Stimulated activated CD4-positive, alpha-beta T cell treated with anti-CD3 and anti-CD28 coated beads, TNF-alpha, amount 100 ng/mL, for 24 hours (primary cell): ENCODE results near the gene DCAF17.
"Not testable (repeated sequence)": the region's sequence is repeated elsewhere in the genome, so short reads cannot be mapped to it uniquely, and the experiment has no call there.

Experiments used
- DNase-seq, 3 experiments: peaks; one replicate each; pipeline ENCODE4 v3.0.0-alpha.2; 2020; ENCODE audit warnings: low read depth in 3 of 3

DCAF17 gene

DNA sequence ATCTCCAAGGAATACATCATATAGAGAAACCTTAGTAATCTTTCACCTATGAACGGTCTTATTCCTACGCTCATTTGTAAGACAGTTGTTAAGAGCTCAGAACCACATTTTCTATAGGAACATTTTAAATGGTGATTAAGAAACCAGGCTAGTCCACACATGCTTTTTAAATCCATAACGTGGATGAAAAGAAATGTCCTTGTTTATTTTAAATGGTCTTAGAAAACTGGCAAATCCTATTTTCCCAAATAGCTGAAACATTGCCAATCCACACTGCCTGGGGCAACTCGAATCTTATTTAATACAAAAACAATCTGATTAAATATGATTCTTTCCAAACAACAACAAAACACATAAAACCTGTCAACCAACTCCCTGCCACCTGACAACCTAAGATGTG lies 23.9 kb upstream of the DCAF17 start:
- DNase-seq = no peak

DNA sequence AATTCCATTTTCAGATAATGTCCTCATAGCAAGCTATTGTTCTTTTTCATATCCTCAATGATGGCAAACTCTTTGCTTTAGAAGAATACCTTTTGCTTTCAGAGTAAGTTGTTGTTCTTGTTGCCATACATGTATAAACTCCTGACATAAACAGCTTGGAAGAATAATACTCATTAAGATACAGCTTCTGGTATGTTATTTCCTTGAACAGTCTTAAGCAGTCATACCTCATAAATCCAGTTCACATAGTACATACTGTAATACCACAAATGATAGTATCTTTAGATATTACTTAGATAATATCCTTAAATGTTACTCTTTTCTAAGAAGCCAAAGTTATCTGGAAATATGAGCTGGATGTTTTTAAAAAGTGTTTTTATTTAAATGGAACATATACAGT lies 23.4 kb upstream of the DCAF17 start:
- no peak for DNase-seq

DNA sequence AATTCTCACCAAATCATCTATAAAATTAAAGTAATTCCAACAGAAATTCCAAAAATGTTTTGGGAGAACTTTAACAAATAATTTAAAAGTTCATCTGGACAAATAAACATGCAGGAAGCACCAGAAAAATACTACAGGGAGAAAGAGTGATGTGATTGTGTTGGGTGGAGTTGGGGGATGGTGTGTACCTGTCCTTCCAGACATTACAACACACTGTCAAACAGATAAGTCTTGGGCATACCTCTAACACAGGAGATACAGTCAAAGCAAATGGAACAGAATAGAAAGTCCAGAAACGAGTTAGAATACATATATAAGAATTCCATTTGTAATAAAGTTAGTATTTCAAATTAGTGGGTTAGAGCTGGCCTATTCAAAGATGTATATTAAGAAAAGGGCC lies 22.8 kb upstream of the DCAF17 start:
- DNase-seq = no peak

DNA sequence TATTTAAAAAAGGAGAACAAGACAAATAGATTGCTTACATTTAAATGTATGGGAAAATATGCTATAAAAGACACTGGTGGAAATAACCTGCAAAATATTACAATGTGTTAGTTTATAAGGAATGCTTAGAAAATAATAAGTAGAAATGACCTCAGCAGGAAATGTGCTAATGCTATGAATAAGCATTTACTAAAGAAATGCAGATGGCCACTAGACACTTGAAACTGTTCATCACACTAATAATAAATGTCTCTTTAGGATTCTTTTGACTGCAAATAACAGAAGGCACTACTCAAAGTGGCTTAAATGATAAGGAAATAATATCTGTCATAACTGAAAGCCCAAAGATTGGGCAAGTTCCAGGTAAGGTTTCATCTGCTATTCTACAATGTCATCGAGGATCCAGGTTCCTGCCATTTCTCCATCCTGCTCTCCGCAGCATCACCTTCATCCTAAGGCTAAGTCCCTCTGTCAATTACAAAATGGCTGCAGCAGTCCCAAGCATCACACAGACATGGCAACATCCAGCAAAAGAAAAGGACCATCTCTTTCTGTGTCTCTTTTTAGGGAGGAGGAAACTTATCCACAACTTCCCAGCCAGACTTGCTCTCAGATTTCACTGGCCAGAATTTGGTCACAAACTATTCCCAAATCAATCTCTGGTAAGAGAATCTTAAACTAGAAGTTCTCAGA lies 22.1 kb upstream of the DCAF17 start:
- no peak for DNase-seq

DNA sequence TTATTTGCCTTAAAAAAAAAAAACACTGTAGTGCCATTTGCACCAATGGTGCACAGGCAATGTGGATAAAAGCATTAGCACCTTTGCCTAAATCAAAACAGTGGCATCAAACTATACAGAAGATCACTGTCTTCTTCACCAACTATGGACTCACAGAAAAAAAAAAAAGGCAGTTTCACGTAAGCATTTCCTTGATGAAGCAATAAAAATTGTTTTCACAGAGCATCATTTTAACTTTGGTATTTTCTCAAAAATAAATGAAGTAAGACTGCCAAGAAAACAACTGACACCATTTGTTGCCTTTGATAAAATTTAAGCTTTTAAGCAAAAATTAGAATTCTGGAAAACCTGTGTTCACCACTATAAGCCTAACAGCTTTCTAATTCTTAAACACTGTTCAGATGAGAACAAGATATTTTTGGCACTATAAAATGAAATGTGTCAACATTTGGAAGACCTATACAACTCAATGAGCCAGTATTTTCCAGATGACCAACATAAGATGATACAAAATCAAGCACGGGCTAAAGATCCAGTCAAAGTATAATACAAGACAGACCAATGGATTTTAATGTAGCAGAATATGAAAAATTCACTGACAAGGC lies 21.4 kb upstream of the DCAF17 start:
- no peak for DNase-seq

DNA sequence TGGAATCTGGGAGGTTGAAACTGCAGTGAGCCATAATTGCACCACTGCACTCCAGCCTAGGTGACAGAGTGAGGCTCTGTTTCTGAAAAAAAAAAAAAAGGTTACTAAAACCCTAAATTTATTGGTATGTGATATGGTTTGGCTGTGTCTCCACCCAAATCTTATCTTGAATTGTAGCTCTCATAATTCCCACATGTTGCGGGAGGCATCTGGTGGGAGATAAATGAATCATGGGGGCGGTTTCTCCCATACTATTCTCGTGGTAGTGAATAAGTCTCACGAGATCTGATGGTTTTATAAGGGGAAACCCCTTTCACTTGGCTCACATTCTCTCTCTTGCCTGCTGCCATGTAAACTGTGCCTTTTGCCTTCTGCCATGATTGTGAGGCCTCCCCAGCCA lies 19.4 kb upstream of the DCAF17 start:
- not testable (repeated sequence) for DNase-seq

DNA sequence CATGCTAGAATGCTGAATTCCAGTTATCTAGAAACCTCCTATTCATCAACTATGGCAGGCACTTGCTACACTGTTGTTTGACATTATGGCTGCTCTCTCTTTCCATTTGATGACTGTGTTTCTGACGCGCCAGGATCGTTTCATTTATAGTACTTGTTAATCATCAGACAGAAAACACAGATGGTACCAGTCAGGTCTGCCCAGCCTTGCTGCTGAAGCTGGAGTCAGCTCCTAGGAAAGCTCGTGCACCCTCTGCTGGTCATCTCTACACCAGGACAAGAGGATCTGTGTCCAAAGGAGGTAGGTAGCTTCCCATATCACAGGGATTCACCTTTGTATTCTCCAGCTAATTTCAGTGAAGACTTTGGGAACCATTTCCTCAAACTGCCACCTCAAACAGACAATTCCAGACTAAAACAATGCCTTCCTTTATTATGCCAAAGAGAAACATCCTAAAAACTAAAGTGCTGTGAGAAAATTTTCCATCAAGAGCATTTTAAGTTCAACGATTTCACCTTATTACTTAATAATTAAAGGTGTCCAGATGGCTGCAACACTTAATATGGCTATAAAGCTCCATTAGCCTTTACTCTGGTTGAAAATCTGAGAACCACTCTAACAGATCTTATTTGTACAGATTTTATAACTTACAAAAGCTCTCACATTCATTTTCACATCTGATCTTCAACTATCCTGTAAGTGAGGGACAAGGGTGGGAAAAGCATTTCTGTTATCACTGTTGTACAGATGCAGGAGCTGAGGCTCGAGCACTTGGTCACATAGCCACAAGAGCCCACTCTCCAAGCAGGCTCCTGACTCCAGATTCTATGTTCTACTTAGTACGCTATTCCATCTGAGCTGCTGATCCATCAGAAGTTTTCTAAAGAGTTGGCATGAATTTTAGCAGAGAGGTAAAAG lies 17.8 kb upstream of the DCAF17 start:
- DNase-seq = peak; percentile 68 to 85 (median 79)

DNA sequence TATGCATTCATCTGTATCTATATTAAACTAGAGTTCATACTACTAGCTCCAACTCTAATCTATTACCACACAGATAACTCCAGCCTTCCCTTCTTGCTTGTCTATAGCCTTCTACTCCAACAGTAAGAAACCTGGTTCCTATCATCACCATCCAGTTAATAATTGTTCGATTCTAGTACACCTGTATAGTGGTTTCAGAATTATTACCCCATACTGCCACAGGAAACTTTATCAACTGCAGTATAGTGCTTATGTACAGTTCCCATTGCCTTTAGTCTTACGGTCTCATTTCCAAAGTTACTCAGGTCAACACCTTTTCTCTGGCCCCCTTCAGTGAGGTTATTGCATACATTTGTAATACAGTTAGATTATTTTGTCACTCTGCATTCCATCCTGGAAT lies 14.7 kb upstream of the DCAF17 start:
- no peak for DNase-seq

DNA sequence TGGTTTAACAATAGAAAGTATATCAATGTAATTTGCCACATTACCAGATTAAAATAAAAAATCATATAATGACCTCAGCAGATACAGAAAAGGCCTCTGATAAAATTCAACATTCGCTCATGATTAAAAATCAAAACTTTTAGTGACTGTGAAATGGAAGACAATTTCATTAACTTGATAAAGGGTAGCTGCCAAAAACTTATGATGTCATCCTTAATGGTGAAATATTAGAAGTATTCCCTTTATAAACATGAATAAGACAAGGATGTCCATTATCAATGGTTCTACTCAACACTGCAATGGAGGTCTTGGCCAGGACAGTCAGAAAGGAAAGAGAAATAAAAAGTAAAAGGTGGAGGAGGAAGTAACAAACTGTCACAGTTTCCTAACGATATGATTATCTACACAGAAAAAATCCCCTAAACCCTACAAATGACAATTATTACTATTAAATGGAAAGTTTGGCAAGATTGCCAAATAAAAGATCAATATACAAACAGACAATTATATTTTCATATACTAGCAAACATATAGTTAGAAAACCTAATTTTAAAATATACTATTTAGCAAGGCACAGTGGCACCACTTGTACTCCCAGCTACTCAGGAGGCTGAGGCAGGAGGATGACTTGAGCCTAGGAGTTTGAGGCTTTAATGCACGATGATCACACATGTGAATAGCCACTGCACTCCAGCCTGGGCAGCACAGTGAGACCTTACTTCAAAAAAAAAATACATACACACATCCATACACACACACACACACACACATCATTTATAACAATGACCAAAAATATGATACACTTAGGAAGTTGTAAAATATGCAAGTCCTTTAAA lies 13.1 kb upstream of the DCAF17 start:
- DNase-seq = no peak

DNA sequence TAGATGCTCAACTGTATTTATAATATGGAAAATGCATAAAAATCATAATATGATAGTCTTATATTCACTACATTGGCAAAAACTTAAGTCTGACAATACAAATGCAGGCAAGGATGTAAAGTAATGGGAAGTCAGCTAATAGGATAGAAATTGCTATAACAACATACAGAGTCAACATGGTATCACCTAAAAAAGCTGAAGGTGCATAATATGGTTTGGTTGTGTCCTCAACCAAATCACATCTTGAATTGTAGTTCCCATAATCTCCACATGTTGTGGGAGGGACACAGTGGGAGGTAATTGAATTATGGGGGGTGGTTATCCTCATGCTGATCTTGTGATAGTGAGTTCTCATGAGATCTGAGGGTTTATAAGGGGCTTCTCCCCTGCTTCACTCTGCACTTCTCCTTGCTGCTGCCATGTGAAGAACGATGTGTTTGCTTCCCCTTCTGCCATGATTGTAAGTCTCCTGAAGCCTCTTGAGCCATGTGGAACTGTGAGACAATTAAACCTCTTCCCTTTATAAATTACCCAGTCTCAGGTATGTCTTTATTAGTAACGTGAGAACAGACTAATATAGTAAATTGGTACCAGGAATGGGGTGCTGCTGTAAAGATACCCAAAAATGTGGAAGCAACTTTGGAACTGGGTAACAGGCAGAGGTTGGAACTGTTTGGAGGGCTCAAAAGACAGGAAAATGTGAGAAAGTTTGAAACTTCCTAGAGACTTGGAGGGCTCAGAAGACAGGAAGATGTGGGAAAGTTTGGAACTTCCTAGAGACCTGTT lies 11.1 kb upstream of the DCAF17 start:
- DNase-seq = not testable (repeated sequence)

DNA sequence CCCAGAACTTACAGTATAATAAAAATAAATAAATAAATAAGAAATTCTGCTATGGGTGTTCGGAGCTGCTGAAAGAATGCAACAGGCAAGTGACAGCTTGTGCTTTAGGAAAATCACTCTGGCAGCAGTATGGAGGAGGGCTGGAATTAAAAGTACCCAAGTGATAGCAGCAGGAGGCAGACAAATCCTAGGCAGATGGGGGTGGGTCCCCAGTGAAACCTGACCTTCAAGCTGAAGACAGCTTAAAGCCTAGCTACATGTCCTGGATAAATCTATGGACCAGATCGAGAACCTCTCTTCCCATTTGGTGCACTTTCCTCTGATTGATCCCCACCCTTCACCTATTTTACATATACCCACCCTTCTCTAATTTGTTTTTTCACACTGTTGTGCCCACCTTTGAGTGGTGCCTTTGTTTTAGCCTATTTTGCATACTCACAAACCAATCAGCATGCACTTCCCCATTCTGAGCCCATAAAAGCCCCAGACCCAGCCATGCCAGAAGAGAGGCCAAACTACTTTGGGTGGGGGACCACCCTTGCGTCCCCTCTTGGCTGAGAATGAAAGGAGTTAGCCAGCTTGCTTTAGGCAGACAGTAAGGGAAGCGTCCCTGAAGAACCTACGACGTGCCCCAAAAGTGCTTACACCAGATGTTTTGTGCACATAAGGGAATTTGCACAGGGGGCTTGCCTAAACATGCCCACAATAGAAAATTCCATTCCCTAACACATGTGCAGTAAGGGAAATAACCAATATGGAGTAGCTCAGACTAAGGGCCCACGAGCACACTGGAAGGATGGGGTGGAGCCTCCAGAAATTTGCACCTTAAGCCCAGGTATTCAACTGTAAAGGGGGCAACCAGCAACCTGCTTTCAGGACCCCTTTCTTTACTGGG lies 3.3 kb upstream of the DCAF17 start:
- DNase-seq = no peak

DNA sequence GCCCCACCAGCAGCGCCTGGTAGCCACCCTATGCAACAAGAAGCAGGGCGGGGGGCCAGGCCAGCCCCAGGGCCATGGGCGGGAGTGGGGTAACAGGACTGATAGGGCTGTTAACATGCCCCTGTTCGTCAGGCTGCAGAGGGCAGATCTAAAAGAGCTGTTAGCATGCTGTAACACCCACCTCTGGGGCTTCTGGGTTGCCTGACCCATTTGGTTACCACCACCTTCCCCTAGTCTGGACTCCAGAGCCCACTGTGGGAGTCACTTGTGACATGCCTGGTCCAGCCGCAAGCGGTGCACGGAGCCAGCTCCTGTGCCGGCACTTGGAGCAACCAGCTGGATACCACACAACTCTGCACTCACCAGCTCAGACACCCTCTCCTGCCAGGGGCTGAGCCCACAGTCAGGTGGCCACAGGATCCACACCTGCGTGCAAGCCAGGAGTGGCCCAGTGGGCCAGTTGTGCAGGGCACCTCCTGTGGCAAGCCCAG lies 2.3 kb upstream of the DCAF17 start:
- DNase-seq = no peak

DNA sequence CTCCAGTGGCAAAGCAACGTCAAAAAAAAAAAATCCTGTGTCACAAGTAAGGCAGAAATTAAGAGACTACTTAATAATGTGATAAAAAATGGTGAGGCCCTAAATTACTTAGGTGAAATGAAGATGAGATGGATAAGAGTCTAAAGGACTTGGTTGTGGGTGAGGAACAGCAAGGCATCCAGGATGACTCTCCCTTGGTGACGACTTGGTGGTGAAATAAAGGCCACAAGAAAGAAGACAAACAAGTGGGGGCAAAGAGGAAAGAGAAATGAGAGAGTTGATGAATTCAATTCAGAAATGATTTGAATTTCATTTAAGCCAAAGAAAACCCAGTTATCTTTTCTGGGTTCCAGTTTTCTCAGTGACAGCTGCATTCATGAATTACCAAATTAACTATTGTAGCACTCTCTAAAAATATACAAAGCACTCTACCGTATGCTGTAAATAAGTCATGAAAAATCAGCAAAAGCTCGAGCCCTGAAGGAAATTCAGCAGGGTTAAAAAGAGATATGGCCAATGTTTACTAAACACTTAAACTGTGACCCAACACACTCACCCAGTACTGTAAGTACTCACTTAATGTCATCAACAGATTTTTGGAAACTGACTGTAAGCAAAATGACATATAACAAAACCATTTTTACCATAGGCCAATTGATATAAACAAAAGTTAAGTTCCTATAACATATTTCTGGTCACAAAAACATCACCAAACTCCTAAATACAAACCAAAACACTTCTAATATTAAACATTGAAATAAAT lies 1.6 kb upstream of the DCAF17 start:
- no peak for DNase-seq

DNA sequence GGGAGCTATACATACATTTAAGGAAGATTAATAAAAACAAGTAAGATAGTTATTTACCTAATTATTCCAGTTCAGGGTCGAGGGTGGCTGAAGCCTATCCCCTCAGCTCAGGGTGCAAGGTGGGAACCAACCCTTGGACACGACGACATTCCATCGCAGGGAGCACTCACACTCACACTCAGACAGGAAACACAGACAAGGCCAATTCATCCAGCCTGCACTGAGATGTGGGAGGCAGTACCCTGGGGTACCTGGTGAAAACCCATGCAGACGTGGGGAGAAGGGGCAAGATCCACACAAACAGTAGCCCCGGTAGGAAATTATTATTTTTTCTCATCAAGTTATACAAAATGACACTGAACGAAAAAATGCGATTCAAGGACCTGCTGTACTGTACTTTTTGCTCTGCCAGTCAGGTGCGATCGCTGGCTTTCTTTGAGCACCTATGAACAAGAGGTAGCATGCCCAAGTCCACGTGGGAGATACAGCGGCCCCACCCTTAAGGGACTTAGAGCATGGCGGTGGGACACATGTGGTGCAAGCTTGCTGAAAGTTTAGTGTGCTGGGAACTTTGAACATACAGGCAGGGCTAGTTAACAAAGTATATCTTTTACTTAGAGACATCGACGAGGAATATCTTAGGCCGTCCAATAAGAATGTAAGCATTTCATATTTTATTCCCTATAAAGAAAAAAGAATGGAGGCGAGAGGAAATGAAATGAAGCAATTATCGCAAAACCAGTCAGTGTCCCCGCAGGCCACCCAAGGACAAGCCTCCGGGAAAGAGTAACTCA lies 860 bp upstream of the DCAF17 start:
- peak in 1 of 3 experiments; percentile 46 for DNase-seq

DNA sequence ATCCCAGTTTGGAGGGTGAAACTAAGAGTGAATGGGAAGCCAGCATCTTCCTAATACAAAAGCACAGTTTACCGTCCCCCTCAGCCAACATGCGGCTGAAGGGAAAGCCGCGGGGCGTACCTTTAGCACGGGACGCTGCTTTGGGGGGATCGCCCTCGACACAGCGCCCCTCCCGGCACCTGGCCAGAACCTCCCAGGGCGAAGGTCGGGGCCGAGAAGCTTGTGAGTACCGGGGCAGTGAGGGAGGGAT lies 338 bp upstream of the DCAF17 start, which contains the start of gene METTL8:
Gene METTL8, minus strand, starts transcription at position 228 of the 250 bp plus-strand sequence. CDS start 41,805 bp downstream, outside the sequence.
- DNase-seq = no peak

DNA sequence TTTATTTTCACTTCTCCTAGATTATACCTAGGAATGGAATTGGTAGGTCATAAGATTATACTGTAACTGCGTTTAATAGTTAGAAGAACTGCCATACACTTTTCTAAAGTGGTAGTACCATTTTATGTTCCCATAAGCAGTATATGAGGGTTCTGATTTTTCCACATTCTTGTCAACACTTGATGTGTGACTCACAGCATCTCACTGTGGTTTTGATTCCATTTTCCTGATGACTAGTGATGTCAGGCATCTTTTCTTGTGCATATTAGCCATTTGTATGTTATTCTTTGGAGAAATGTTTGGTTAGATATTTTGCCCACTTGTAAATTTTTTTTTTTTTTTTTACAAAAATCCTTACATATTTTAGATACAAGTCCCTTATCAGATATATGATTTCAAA lies 2.3 kb downstream of the DCAF17 start:
- DNase-seq = no peak

DNA sequence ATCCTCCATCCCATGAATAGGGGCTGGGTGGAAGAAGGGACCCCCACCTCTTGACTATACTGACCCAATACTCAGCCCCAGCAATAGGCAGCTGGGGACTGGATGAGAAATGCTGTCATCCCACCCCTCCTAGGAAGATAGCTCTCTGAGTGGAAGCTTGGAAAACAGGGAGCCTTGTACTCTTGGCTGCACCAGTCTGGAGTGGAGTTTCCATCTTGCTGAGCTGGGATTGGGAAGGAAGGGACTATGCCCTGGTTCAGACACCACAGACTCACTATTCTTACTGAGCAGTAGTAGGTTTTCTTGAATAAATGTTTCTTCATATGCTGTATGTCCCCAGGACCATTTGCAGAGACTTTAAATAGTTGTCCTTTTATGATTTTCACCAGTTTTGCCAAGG lies 7.4 kb downstream of the DCAF17 start:
- DNase-seq = no peak

DNA sequence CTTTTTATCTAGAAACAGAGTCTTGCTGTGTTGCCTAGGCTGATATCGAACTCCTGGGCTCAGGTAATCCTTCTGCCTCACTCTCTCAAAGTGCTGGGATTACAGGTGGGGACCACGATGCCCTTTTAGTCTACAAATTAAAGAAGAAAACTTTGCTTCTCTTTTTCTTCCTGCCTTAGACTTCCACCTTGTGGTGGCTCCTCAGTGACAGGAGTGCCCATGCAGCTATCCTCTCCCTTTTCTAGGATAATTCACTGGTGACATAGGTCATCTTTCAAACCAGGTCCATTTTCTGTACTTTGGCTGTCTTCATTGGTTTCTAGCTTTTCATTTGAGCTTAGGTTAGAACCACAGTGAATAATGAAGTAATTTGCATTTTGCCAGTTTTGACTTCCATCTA lies 13.6 kb downstream of the DCAF17 start:
- no peak for DNase-seq
